Activated T-helper 1 cell treated with Interleukin-2 at 50 U/mL for 16 hours (primary cell): ENCODE results near the gene KRT37.
"Not testable (repeated sequence)": the region's sequence is repeated elsewhere in the genome, so short reads cannot be mapped to it uniquely, and the experiment has no call there.

Experiments
- DNase-seq: peaks from one replicate; pipeline ENCODE4 v3.0.0-alpha.2; 2020; ENCODE audit warnings: low read depth

Gene KRT37

GRCh38 chr17:41404024-41404671 is 20.2 kb downstream of the KRT37 start:
- peak; percentile 9 for DNase-seq

DNA sequence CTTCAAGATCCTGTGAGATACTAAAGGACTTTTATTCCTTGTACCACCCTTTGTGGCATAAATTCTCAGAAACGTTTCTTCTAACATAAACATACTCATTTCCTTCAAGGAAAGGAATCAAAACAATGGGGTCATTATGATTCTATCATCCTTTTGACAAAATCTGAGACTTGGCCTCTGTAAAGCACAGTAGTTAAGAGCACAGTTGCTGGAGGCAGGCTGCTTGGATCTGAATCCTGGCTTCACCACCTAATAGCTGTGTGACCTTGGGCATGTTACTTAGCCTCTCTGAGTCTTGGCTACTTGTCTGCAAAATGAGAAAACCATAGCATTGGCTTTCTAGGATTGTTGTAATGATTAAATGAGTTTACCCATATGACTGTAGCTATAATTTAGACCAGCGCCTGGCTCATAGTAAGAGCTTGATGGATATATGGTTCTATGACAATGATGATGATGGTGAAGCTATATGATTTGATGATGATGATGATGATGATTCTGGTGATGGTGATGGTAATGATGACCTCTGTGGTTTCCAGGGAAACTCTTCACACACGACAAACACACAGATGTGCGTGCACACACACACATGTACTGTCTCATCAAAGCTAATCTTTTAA is 20.9 kb downstream of the KRT37 start:
- no peak for DNase-seq

GRCh38 chr17:41402161-41402560 is 22.2 kb downstream of the KRT37 start:
- DNase-seq = no peak

DNA sequence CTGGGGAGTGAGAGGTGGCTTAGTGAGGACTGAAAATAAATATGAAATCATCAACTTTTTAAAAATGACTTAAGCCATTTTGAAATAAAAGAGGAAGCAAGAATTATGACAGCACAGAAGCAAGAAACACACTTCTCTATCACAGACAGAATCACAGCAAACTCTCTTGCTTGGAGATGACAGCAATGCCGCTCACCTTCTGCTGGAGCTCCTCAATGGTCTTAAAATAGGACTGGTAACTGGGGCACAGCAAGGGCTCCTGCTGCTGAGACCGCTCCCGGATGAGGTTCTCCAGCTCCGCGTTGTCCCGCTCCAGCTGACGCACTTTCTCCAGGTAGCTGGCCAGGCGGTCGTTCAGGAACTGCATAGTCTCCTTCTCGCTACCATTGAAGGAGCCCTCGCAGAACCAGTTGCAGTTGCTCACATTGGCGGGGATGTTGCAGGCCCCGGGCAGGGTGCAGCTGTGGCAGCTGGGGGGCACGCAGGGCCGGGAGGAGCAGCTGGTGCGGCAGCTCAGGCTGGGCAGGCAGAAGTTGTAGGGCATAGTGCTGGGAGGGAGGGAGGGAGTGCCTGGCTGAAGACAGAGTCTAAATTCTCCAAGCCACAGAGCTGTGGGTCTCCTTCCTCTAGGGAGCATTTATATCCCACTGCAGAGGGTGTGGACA is 27.3 kb downstream of the KRT37 start, which contains the start of gene KRT31:
Gene KRT31 (minus strand): TSS at position 613 of the 665 bp plus-strand sequence. CDS start 69 bp downstream, at position 544.
- no peak for DNase-seq

- DNase-seq = no peak
Measured at GRCh38 chr17:41396340-41396739, 28.0 kb downstream of the KRT37 start.

- DNase-seq = no peak
Measured at GRCh38 chr17:41395611-41396010, 28.8 kb downstream of the KRT37 start.

- DNase-seq = not testable (repeated sequence)
Measured at GRCh38 chr17:41395044-41395443, 29.3 kb downstream of the KRT37 start.

- no peak for DNase-seq
Measured at GRCh38 chr17:41394254-41394996, 30.0 kb downstream of the KRT37 start.

- no peak for DNase-seq
Measured at GRCh38 chr17:41393826-41394225, 30.6 kb downstream of the KRT37 start.

DNA sequence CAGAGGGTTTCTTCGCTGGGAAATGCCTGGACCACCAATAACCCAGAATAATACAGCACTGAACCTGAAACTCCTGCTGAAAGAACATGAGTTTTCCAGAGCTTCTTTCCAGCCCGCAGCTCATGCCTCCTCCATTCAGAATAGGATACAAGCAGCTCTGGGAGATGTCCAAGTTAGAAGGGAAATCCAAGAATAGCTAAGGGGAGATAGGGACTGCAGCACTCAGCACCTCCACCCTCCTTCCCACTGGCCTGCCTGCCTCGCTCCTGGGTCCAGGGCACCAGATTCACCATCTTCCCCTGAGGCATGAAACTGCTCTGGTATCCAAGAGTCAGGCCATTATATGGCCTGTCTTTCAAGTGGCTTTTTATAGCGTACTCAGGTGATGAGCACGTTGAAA is 31.1 kb downstream of the KRT37 start:
- DNase-seq = no peak

- DNase-seq = no peak
Measured at GRCh38 chr17:41392278-41392677, 32.1 kb downstream of the KRT37 start.

- DNase-seq = no peak
Measured at GRCh38 chr17:41391535-41391934, 32.9 kb downstream of the KRT37 start.

- DNase-seq = no peak
Measured at GRCh38 chr17:41390411-41390938, 33.9 kb downstream of the KRT37 start.

DNA sequence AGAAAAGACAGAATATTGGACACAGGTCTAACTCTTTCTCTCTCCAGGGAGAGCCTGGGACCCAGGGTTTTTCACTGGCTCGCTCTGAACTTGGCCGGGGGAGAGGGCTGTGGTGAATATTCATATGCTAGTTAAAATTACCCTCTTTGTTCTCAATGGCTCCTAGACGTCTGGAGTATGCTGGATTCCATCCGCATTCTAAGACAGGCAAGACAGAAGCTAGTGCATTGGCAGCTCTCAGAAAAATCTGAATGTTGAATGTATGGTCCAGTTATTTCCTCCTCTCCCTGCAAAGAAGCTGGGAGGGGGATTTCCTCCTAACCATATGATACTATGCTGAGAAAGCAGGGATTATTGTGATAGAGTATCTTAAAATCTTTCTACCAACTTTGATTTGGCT is 36.7 kb downstream of the KRT37 start:
- no peak for DNase-seq

GRCh38 chr17:41386227-41386626 is 38.2 kb downstream of the KRT37 start:
- DNase-seq = no peak

DNA sequence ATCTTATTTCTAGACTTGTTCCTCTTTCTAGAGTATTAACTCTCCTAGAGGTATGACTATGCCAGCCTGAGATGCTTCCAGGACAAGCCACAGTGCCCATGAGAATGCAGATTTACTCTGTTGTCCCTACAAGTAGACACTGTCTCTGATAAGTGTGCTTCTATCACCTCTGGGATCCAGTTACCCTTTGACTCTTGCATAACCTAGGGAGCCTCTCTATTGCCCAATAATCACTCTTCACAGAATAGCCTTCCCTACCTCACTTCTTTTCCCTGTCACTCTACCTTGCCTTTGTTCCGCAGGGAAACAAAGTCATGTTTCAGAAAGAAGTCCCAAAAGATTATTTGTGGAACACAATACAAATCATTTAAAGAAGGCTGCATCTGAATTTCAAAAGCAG is 40.7 kb downstream of the KRT37 start:
- DNase-seq = no peak

GRCh38 chr17:41382394-41382793 is 42.0 kb downstream of the KRT37 start:
- DNase-seq = no peak

DNA sequence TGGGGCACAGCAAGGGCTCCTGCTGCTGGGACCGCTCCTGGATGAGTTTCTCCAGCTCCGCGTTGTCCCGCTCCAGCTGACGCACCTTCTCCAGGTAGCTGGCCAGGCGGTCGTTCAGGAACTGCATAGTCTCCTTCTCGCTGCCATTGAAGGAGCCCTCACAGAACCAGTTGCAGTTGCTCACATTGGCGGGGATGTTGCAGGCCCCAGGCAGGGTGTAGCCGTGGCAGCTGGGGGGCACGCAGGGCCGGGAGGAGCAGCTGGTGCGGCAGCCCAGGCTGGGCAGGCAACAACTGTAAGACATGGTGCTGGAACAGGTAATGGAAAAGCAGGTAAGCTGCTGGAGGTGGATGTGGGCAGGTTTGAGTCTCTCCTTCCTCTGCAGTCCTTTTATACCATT is 42.4 kb downstream of the KRT37 start, which contains the start of gene KRT34:
Gene KRT34 (minus strand): TSS at position 364 of the 400 bp plus-strand sequence. CDS start 60 bp downstream, at position 304.
- DNase-seq = not testable (repeated sequence)

GRCh38 chr17:41380091-41380490 is 44.3 kb downstream of the KRT37 start:
- DNase-seq = not testable (repeated sequence)

GRCh38 chr17:41377546-41377945 is 46.8 kb downstream of the KRT37 start:
- DNase-seq = no peak
